Measurements from ENCODE around the gene SPSB4. TPM values are rescaled to one million over a fixed set of nuclear protein-coding genes. Genes with fewer than 3 reads are reported as not detected.

The SPSB4 gene
- total RNA-seq, 1 donor from 2014 or later: 2.2 TPM

DNA sequence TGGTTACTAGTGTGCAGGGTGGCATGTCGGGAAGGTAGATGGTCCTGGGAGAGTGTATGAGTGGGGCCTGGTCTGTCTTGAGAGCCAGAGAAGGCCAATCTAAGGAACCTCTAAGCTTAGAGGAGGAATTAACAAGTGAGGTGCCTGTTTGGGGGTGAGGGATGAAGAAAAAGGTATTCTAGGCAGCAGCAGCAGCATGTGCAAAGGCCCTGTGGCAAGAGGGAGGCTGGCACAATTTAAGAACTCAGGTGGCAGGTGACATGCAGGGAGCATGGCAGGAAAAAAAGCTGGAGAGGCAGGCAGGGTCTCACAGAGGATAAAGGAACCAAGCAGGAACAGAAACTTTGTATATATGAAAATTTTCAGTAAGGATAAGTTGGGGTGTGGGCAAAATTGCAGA lies 51.2 kb downstream of the SPSB4 start:
- H3K36me3 ChIP-seq (ENCODE audit: insufficient read depth, low read length): no peaks in the 10 kb centered on the region
- no peak overlapping the region for H3K4me3 ChIP-seq (ENCODE audit: insufficient read depth, low read depth, low read length)
- no peak for DNase-seq (ENCODE audit: low read depth)
- no peak overlapping the region for H3K4me2 ChIP-seq (ENCODE audit: low read length)
- H3K9me3 ChIP-seq (ENCODE audit: insufficient read depth, low read depth, low read length): no peaks in the 10 kb centered on the region
- H2AFZ ChIP-seq (ENCODE audit: low read depth, low read length): no peak overlapping the region
- H3K4me1 ChIP-seq (ENCODE audit: insufficient read depth, low read length): no peaks in the 10 kb centered on the region
- FAIRE-seq: no peak
- no peaks in the 10 kb centered on the region for H3K27me3 ChIP-seq (ENCODE audit: insufficient read depth, low read length)
- no peak overlapping the region for H3K9ac ChIP-seq (ENCODE audit: low read length)
- no peaks in the 10 kb centered on the region for H3K36me3 Mint-ChIP-seq (ENCODE audit: low read depth, unreplicated experiment)
- H3K27ac Mint-ChIP-seq (ENCODE audit: unreplicated experiment): no peak overlapping the region
- H3K27me3 Mint-ChIP-seq (ENCODE audit: low read depth, unreplicated experiment): peaks cover 12% of the 10 kb centered on the region
- H4K20me1 ChIP-seq (ENCODE audit: insufficient read depth, low read length): no peaks in the 10 kb centered on the region
- H3K4me3 Mint-ChIP-seq (ENCODE audit: unreplicated experiment): no peak overlapping the region
- H3K4me1 Mint-ChIP-seq (ENCODE audit: low read depth, unreplicated experiment): peaks cover 6% of the 10 kb centered on the region
- H3K79me2 ChIP-seq (ENCODE audit: insufficient read depth, low read length): no peaks in the 10 kb centered on the region
- peaks cover 4% of the 10 kb centered on the region for H3K9me3 Mint-ChIP-seq (ENCODE audit: unreplicated experiment)
- no peak overlapping the region for H3K27ac ChIP-seq (ENCODE audit: low read depth, low read length)
- TF ChIP-seq EZH2 (IDR thresholded peaks at IDR 0.05; ENCODE audit: insufficient read depth, low read length) (no peak), CTCF (IDR thresholded peaks at IDR 0.05; ENCODE audit: insufficient read depth, low read depth, low read length) (no peak)

DNA sequence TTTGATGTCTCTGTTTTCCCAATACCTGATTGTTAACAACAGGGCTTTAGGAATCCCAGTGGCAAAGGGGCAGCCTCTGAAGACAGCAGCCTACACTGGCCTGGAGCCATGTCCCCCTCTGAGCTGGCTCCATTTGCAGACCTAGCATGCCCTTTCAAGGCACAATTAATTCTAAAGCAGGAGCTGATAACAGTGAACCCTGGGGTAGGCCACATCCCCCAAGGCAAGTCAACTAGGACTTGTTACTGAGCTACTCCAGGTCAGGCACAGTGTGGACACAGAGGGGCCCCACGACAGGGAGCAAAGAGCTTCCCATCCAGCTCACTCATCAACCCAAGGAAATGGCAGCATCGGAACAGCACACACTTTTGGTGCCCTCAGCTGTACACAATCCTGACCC lies 51.9 kb downstream of the SPSB4 start:
- Histone ChIP-seq H3K4me2 (ENCODE audit: low read length) (no peak overlapping the region), H3K4me1 (ENCODE audit: insufficient read depth, low read length) (no peaks in the 10 kb centered on the region), H4K20me1 (ENCODE audit: insufficient read depth, low read length) (no peaks in the 10 kb centered on the region), H3K9me3 (ENCODE audit: insufficient read depth, low read depth, low read length) (no peaks in the 10 kb centered on the region), H3K27me3 (ENCODE audit: insufficient read depth, low read length) (no peaks in the 10 kb centered on the region), H3K9ac (ENCODE audit: low read length) (no peak overlapping the region), H3K4me3 (ENCODE audit: insufficient read depth, low read depth, low read length) (no peak overlapping the region), H2AFZ (ENCODE audit: low read depth, low read length) (no peak overlapping the region), H3K36me3 (ENCODE audit: insufficient read depth, low read length) (no peaks in the 10 kb centered on the region), H3K79me2 (ENCODE audit: insufficient read depth, low read length) (no peaks in the 10 kb centered on the region), H3K27ac (ENCODE audit: low read depth, low read length) (no peak overlapping the region)
- Mint-ChIP-seq H3K4me3 (ENCODE audit: unreplicated experiment) (no peak overlapping the region), H3K9me3 (ENCODE audit: unreplicated experiment) (peaks cover 4% of the 10 kb centered on the region), H3K27me3 (ENCODE audit: low read depth, unreplicated experiment) (peaks cover 12% of the 10 kb centered on the region), H3K36me3 (ENCODE audit: low read depth, unreplicated experiment) (no peaks in the 10 kb centered on the region), H3K4me1 (ENCODE audit: low read depth, unreplicated experiment) (peaks cover 6% of the 10 kb centered on the region), H3K27ac (ENCODE audit: unreplicated experiment) (no peak overlapping the region)
- FAIRE-seq: no peak
- no peak for TF ChIP-seq CTCF (IDR thresholded peaks at IDR 0.05; ENCODE audit: insufficient read depth, low read depth, low read length)
- TF ChIP-seq EZH2 (IDR thresholded peaks at IDR 0.05; ENCODE audit: insufficient read depth, low read length): no peak
- no peak for DNase-seq (ENCODE audit: low read depth)

DNA sequence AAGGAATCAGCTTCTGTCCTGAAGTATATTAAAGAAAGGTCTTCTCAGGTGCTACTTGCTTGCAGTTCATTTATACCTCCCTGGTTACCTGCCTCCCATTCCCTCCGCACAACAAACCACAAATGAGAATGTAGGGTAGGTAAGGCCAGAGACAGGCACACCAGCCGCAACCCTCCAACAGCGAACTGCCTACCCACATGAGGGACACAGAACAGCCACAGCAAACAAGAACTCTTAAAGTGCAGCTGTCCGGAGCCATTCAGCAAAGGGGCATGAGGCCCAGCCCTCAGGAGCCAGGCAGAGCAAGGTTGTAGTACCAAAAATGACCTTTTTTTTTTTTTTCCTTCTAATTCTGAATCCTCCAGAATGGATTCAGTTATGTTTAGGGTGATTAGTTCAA lies 52.4 kb downstream of the SPSB4 start:
- no peak overlapping the region for H3K27ac Mint-ChIP-seq (ENCODE audit: unreplicated experiment)

More for the DNA sequence above, 52.4 kb downstream of the SPSB4 start:
- no peaks in the 10 kb centered on the region for H3K36me3 ChIP-seq (ENCODE audit: insufficient read depth, low read length)
- no peak overlapping the region for H2AFZ ChIP-seq (ENCODE audit: low read depth, low read length)
- no peak overlapping the region for H3K9ac ChIP-seq (ENCODE audit: low read length)
- Mint-ChIP-seq H3K36me3 (ENCODE audit: low read depth, unreplicated experiment) (no peaks in the 10 kb centered on the region), H3K4me1 (ENCODE audit: low read depth, unreplicated experiment) (peaks cover 6% of the 10 kb centered on the region), H3K4me3 (ENCODE audit: unreplicated experiment) (no peak overlapping the region), H3K27me3 (ENCODE audit: low read depth, unreplicated experiment) (peaks cover 12% of the 10 kb centered on the region), H3K9me3 (ENCODE audit: unreplicated experiment) (peaks cover 4% of the 10 kb centered on the region)
- no peak overlapping the region for H3K4me2 ChIP-seq (ENCODE audit: low read length)
- H3K27me3 ChIP-seq (ENCODE audit: insufficient read depth, low read length): no peaks in the 10 kb centered on the region
- no peak for TF ChIP-seq CTCF (IDR thresholded peaks at IDR 0.05; ENCODE audit: insufficient read depth, low read depth, low read length)
- no peak for TF ChIP-seq EZH2 (IDR thresholded peaks at IDR 0.05; ENCODE audit: insufficient read depth, low read length)
- FAIRE-seq: no peak
- DNase-seq (ENCODE audit: low read depth): no peak
- no peak overlapping the region for H3K4me3 ChIP-seq (ENCODE audit: insufficient read depth, low read depth, low read length)
- no peak overlapping the region for H3K27ac ChIP-seq (ENCODE audit: low read depth, low read length)
- H3K4me1 ChIP-seq (ENCODE audit: insufficient read depth, low read length): no peaks in the 10 kb centered on the region
- H4K20me1 ChIP-seq (ENCODE audit: insufficient read depth, low read length): no peaks in the 10 kb centered on the region
- H3K79me2 ChIP-seq (ENCODE audit: insufficient read depth, low read length): no peaks in the 10 kb centered on the region
- H3K9me3 ChIP-seq (ENCODE audit: insufficient read depth, low read depth, low read length): no peaks in the 10 kb centered on the region
